ENCODE data around the gene TKT. TPM values are rescaled to one million over a fixed set of nuclear protein-coding genes. Genes with fewer than 3 reads are reported as not detected.

TKT gene
- total and polyA plus RNA-seq, 2 of the 13 experiments (the other 11 are each of a cell fraction or from before 2014, with no cell fraction given), result 150 to 238 TPM

GRCh38 chr3:53219895-53220483 is 35.8 kb downstream of the TKT start (continued):
- no peak for TF ChIP-seq ZNF614 (CRISPR knock-in tag; IDR thresholded peaks at IDR 0.05; ENCODE audit: borderline replicate concordance)
- TF ChIP-seq RBFOX2 (IDR thresholded peaks at IDR 0.05; ENCODE audit: low read depth, low read length), result no peak
- no peak for TF ChIP-seq ZNF101 (CRISPR knock-in tag; IDR thresholded peaks at IDR 0.05; ENCODE audit: borderline replicate concordance, low read depth)
- TF ChIP-seq, protein P1, sequence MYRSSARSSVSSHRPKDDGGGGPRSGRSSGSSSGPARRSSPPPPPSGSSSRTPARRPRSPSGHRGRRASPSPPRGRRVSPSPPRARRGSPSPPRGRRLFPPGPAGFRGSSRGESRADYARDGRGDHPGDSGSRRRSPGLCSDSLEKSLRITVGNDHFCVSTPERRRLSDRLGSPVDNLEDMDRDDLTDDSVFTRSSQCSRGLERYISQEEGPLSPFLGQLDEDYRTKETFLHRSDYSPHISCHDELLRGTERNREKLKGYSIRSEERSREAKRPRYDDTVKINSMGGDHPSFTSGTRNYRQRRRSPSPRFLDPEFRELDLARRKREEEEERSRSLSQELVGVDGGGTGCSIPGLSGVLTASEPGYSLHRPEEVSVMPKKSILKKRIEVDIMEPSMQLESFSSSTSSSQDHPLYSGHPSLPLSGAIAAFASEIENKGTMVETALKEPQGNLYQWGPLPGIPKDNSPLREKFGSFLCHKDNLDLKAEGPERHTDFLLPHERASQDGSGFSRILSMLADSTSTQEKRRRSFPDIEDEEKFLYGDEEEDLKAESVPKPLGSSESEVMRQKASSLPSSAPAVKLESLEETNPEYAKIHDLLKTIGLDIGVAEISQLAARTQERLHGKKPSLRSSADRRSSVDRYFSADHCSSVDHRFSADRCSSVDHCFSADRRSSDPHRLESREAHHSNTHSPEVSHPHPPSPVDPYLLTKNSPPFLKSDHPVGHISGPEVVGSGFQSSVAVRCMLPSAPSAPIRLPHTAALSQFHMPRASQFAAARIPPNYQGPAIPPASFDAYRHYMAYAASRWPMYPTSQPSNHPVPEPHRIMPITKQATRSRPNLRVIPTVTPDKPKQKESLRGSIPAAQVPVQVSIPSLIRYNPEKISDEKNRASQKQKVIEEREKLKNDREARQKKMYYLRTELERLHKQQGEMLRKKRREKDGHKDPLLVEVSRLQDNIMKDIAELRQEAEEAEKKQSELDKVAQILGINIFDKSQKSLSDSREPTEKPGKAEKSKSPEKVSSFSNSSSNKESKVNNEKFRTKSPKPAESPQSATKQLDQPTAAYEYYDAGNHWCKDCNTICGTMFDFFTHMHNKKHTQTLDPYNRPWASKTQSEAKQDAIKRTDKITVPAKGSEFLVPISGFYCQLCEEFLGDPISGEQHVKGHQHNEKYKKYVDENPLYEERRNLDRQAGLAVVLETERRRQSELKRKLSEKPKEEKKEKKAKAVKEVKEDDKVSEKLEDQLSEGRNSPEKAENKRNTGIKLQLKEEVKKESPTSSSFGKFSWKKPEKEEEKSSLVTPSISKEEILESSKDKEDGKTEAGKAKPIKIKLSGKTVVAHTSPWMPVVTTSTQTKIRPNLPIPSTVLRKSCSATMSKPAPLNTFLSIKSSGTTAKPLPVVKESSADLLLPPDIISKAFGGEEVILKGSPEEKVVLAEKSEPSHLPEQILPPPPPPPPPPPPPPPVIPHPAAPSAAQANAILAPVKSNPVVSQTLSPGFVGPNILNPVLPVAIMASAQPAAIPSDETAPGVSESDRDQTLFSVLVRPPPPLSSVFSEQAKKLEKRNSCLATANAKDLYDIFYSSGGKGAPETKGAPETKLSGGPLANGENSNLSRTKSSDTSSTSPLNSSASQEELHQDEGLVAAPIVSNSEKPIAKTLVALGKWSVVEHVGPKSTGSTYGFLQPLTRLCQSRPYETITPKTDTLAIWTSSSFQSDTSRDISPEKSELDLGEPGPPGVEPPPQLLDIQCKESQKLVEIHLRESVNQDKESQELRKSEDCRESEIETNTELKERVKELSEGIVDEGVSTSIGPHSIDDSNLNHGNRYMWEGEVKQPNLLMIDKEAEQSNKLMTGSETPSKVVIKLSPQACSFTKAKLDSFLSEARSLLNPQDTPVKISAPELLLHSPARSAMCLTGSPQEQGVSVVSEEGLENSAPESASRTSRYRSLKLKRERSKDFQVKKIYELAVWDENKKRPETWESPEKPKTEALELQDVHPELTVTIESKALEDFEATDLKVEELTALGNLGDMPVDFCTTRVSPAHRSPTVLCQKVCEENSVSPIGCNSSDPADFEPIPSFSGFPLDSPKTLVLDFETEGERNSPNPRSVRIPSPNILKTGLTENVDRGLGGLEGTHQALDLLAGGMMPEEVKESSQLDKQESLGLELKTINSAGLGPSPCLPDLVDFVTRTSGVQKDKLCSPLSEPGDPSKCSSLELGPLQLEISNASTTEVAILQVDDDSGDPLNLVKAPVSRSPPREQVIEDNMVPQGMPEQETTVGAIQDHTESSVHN (CRISPR knock-in tag; IDR thresholded peaks at IDR 0.05), result no peak
- no peak for TF ChIP-seq FOXA1 (IDR thresholded peaks at IDR 0.05)
- no peak for TF ChIP-seq FOXA1 (CRISPR knock-in tag; IDR thresholded peaks at IDR 0.05)
- no peak for TF ChIP-seq ZNF713 (CRISPR knock-in tag; IDR thresholded peaks at IDR 0.05)
- TF ChIP-seq ZNF775 (CRISPR knock-in tag; IDR thresholded peaks at IDR 0.05; ENCODE audit: borderline replicate concordance), result no peak
- no peak for TF ChIP-seq ZNF205 (CRISPR knock-in tag; IDR thresholded peaks at IDR 0.05)
- peak; percentile 44; the same call in 1 of the 2 replicates for TF ChIP-seq ZNF839 (CRISPR knock-in tag; IDR thresholded peaks at IDR 0.05; ENCODE audit: borderline replicate concordance)
- no peak for TF ChIP-seq NFE2L2 (IDR thresholded peaks at IDR 0.05; ENCODE audit: low read length)
- no peak for TF ChIP-seq HDAC1 (CRISPR knock-in tag; IDR thresholded peaks at IDR 0.05)
- TF ChIP-seq, protein P2, sequence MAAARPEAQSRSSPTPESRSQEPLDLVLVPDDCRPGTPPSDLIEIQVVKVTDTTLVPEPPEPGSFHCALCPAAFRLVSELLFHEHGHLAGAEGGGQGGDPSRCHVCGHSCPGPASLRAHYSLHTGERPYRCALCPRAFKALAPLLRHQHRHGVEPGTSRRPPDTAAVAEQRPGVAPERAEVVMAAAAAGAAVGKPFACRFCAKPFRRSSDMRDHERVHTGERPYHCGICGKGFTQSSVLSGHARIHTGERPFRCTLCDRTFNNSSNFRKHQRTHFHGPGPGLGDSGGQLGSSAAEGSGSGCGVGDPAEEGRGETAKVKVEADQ (CRISPR knock-in tag; IDR thresholded peaks at IDR 0.05; ENCODE audit: borderline replicate concordance), result no peak
- peak; percentile 37; the same call in 1 of the 2 replicates for TF ChIP-seq ZNF12 (CRISPR knock-in tag; IDR thresholded peaks at IDR 0.05)
- no peak for TF ChIP-seq SOX13 (IDR thresholded peaks at IDR 0.05)
- 0 out of 4 replicates have a peak, but pooled peaks of 1 of the 2 experiments have one; percentile 27 for TF ChIP-seq SOX13 (CRISPR knock-in tag; conservative IDR thresholded peaks at IDR 0.05 in 1 of 2, IDR thresholded peaks at IDR 0.05 in 1 of 2)
- no peak for TF ChIP-seq ZNF160 (CRISPR knock-in tag; IDR thresholded peaks at IDR 0.05)
- TF ChIP-seq NFE2L1 (CRISPR knock-in tag; IDR thresholded peaks at IDR 0.05; ENCODE audit: borderline replicate concordance), result no peak
- peak; percentile 44; the same call in 1 of the 2 replicates for TF ChIP-seq MYNN (CRISPR knock-in tag; IDR thresholded peaks at IDR 0.05; ENCODE audit: low read depth)
- no peak for TF ChIP-seq ZNF224 (CRISPR knock-in tag; IDR thresholded peaks at IDR 0.05)
